Adipose tissue (tissue), 3 donors: ENCODE data around the gene DPYSL4. TPM values are rescaled to one million over a fixed set of nuclear protein-coding genes. Genes with fewer than 3 reads are reported as not detected.

Experiments
- H3K27ac ChIP-seq: one replicate; pipeline ENCODE4 v1.5.1; 2013; ENCODE audit warnings: low read depth, low read length
- WGBS, 3 donors: extraction: QIAGEN DNeasy Blood & Tissue Kit; methylation state at CpG; one replicate each; pipeline ENCODE4 v1.1.7; 2013; 5-methylcytosine and 5-hydroxymethylcytosine counted together
- polyA plus RNA-seq, 3 donors: library from polyadenylated mRNA; stranded (reverse); fragments of 200-250 nt; gene quantifications; one replicate each; pipeline ENCODE4 v1.2.3, GENCODE V29; 2013
- donor health status: healthy with polysubstance abuse.
- donor health status: Bipolar disorder and iron deficiency.
- donor health status: healthy.

Gene DPYSL4
- polyA plus RNA-seq, 3 donors = 0.54 to 0.82 (median 0.67) TPM

DNA sequence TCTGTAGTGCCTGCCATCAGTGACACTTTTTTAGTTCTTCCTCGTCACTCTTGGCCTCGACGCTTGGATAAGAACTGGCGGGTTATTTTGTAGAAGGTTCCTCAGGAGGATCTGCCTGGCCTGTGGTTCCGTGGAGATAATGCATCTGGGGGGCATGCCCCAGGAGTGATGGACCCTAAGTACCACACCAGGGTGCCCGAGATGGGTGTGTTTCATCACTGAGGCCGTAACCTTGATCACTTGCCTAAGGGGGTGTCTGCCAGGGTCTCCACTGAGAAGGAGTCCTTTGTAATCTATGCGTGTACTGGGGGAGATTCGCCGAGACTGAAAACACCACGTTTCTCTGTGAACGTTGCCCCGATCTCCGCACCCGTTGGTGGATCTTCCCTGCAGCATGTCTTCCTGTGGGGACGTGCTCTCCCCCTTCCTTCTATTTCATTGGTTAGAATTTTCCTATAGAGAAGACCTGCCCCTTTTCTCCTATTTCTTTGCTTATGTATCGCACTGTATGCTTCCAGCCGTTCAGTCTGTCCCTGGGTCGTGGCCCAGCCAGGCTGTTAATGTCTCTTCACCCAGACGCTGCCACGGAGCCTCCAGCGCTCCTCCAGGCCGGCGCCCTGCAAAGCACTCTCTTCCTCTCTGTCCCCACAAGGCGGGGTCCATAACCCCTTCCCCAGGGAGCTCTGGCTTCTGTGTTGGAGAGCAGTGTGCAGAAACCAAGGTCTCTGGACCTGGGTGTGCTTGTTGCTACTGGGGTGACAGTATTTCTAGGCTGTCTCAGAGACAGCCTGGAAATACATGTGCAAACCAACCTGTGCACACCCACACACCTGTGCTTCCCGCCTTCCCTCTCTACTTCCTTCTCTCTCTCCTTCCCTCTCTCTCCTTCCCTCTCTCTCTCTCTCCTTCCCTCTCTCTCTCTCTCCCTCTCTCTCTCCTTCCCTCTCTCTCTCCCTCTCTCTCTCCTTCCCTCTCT is 14.4 kb upstream of the DPYSL4 start:
- 55 to 62% (median 60%) methylated on average over 26 of the region's 26 CpGs for whole genome bisulfite sequencing, 3 donors
- no peak overlapping the region for H3K27ac ChIP-seq

DNA sequence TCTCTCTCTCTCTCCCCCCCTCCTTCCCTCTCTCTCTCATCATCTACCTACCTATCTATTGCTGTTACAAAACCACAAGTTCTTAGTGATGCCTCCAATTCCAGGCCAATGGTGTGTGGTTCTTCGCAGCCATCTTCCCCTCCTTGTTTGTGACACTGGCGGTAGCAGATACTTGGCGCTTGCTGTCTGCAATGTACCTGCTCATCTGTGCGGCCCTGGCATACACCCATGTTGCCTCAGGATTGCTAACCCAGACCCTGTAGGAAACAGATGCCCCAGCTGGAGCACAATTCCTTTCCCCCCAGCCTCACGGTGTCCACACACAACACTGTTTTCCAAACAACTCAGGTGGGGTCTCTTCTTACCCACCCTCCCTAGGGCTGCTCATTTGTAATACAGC is 13.6 kb upstream of the DPYSL4 start:
- 82 to 91% (median 90%) methylated on average over 5 of the region's 5 CpGs for WGBS, 3 donors
- H3K27ac ChIP-seq = no peak overlapping the region

DNA sequence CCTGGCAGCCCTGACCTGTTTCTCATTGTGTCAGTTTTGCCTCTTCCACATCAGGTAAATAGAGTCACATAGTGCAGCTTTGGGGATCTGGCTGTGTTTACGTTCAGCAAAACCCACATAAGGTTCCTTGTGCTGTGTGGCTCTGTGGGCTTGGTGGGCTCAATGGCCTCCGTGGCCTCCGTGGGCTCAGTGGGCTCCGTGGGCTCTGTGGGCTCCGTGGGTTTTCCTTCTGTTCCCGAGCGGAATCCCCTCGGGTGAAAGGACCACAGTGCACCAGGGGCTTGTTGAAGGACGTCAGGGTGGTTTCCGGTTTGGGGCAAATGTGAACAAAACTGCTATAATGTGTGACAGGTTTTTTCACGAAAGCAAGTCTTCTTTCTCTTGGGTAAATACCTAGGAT is 12.5 kb upstream of the DPYSL4 start:
- WGBS, 3 donors = 74 to 93% (median 91%) methylated on average over 11 of the region's 11 CpGs

DNA sequence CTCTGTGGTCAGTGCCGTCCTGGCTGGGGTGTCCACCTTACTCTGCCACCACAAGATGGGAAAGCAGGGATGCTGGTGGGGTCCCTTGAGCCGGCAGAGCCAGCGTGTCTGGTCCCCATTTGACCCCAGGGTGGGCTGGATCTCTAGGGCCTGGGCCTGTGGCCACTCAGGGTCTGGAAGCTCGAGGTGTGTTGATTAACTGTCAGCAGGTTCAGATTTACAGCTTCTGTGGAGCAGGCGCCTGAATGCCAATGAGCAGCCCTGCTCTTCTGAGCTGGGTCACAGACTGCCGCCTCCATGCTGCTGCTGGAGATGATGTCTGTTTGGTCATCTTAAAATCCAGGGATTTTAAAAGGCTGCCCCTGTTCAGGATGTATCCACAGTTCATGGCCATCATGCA is 11.3 kb upstream of the DPYSL4 start:
- H3K27ac ChIP-seq = no peak overlapping the region
- WGBS, 3 donors = 40 to 42% (median 41%) methylated on average over 6 of the region's 6 CpGs

More for the DNA sequence above, 12.5 kb upstream of the DPYSL4 start:
- H3K27ac ChIP-seq = no peak overlapping the region

DNA sequence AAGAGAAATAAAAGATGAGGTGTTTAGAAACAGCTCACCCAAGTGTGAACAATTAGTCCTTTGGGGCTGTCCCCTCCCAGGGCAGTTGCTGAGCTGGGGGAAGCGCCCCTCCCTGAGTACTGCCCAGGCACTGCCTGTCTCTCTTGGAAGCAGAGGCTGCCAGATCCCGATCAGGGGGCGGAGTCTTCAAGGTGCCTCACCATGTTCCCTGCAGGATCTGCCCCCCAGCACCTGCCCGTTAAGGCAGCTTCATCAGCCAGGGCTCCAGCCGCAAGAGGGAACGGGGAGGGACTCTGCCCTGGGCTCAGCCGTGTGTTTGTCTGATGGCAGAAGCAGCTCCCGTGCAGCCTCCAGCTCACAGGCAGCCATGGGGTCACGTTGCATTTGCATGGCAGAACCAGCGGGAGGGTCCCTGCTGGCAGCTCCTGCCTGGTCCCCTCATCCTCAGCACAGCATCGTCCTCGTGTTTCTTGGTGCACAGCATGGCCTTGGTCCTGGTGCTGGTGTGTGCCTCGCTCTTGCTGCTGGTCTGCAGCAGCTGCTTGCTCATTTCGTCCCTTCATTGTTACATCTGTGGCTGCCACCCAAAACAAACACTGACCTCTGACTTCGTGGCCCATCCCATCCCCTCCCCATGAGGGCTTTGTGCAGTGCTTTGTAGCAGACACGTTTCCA is 10.7 kb upstream of the DPYSL4 start:
- WGBS, 3 donors = 8 to 13% (median 11%) methylated on average over 16 of the region's 16 CpGs
- no peak overlapping the region for H3K27ac ChIP-seq

DNA sequence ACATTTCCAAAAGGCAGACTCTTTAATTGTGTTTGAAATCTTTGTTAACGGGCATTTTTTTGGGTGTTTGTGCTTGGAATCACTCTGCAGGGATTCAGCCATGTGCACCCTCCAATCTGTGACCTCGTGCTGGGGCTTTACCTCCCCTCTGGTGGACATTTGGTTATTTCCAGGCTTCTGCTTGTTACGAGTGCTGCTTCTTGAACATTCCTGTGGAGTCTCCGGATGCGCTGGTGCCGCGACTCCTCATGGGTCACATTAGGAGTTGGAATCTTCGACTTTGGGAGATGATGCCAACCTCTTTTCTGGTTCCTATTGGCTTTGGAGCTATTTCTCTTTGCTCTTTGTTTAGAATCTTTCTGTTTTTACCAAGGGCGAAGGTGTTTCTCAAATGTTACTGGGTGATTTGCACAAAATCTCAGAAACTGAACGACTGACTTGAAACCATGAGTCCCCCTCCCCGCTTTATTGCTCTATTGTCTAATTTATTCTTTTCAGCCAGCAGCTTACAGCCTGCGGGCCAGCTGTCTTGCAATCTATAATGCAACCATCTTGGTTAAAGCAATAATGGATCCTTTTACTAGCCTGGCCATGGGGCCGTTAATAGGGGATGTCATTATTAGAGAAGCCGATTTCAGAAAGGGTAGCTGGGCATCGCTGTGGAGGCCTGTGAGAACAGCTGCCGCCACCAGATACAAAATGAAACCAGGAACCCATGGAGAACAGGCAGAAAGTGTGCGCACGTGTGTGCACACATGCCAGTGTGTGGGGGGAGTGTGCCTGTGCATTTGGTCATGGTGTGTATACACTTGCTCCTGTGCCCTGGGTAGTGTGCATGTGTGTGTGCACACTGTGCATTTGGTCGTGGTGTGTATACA is 9.9 kb upstream of the DPYSL4 start:
- 59 to 69% (median 62%) methylated on average over 19 of the region's 19 CpGs for WGBS, 3 donors
- H3K27ac ChIP-seq = no peak overlapping the region

DNA sequence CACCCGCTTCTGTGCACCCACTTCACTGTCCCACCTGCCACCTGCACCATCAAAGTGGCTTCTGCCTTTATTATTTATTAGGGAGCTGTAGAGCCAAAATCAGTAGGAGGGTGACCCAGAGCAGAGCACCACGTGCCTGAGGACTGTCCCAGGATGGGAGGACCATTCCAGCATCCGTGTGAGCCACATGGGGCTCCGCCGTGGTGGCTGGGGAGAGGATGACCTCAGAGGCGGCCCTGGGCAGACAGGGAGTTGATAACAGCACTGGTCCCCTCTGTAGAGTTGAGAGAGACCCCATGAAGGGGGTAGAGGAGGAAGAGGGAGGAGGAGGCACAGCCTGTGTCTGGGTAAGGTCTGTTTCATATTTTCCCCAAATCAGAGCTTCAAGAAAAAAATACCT is 8.7 kb upstream of the DPYSL4 start:
- WGBS, 3 donors = 62 to 82% (median 72%) methylated on average over 6 of the region's 6 CpGs
- H3K27ac ChIP-seq = no peak overlapping the region

DNA sequence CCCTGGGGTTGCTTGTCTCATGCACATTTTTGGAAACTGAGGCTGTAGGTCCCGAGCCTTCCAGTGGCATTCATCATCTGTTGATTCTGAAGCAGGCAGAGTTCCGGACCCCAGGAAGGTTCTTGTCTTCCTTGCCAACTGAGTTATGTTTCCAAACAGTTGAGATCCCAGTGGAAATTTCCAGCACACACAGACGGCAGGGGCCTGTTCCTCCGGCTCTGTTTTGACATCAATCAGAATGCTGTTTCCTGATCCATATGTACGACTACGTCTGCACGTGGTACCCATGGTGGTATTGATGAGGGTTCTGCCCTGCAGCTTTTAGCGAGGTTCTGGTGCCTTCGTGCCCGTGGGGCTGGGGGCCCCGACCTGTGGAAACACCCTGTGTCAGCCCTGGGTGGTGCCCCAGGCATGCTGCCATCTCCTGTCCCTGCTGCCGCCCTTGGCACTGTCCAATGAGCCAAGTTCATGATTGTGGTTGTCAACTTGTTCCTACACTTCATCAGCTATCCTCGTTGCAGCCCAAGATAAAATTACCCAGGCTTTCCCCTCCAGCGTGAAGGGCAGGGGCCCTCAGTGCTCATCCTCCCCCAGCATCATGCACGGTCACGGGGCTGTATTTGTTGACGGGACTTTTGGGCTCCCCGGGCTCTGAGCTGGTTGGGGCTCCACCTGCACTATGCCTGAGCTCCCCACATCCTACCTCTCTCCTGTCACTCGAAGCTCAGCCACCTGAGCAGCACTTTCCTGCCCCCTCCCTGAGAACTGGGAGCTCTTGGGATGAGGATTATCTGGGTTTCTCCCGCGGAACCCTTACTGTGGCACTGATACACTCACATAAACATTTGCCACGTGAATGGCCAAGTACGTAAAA is 7.8 kb upstream of the DPYSL4 start:
- 77 to 80% (median 77%) methylated on average over 23 of the region's 23 CpGs for WGBS, 3 donors
- H3K27ac ChIP-seq = no peak overlapping the region

DNA sequence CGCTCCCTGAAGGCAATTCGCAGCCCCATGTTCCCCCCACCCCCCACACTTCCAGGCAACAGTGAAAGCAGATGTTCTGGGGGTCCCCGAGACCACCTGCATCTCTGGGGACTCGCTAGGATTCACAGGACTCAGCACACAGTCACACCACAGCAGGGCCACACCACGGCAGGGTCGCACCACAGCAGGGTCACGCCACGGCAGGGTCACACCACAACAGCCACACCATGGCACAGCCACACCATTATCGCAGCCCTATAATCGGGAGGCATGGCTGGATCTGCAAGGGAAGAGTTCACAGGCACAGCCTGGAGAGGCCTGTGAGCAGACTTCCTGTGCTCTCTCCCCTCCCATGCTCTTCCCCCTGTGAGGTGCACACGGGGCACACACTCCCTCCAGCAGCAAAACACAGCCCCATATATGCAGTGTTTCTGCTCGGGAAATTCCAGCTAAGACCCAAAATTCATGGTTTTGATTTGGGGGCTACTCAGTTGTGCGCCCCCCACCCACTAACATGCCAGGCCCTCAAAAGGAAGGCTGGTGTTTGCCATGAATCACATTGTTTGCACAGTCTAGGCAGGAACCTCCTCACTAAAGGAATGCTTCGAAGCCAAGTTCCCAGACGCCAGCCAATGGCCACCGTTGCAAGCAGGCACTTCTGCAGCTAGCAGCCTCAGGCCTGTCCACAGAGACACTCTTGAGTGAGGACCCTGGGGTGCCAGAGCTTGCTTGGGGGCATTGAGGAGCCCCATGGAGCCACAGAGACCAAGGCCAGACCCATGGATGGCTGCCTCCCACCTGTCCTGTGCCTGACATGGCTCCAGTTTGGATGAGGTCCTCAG is 7.0 kb upstream of the DPYSL4 start:
- no peak overlapping the region for H3K27ac ChIP-seq
- 64 to 82% (median 73%) methylated on average over 16 of the region's 16 CpGs for WGBS, 3 donors

DNA sequence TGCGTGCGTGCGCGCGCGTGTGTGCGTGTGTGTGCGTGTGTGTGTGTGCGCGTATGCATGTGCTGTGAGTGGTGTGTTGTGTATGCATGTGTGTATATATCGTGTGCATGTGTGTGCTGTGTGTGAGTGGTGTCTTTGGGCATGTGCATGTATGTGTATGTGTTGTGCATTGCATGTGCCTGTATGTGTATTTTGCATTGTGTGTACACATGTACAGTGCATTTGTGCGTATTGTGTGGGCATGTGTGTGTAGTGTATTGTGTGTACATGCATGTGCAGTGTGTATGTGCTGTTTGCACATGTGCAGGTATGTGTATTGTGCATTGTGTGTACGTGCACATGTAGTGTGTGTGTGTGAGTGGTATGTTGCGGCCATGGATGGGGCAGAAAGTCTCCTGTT is 6.0 kb upstream of the DPYSL4 start:
- H3K27ac ChIP-seq = no peak overlapping the region
- 54 to 70% (median 55%) methylated on average over 14 of the region's 14 CpGs for WGBS, 3 donors

DNA sequence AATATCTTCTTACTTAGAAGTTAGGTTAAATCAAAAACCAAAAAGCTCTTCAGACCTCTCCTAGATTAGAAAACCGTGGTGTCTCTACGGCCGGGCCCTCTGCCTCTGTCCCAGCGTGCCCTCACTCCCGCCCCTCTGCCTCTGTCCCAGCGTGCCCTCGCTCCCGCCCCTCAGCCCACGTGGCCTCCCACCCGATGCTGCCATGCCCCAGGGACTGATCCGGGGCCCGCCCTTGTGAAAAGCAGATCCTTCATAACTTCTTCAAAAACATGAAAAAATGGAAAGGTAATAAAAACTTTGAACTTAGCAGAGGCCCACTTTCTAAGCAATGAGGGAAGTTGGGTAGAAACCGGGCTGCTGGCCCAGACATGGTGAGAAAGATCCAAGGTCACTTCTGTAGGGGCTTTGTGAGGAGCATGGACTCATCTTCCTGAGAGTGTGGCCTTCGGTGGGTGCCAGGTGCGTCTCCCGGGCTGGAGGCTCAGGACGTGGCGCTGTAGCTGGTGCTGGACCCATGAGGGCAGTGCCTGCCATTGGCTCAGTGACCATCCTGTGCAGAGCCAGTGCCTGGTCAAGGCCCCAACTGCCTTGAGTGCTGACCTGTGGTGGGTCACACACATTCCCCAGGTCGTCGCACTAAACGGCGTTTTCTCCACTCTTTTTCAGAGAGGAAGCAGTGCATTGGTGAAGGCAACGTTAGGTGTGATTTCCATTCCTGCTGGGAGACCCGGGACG is 4.9 kb upstream of the DPYSL4 start:
- no peak overlapping the region for H3K27ac ChIP-seq
- 64 to 72% (median 71%) methylated on average over 25 of the region's 25 CpGs for WGBS, 3 donors

DNA sequence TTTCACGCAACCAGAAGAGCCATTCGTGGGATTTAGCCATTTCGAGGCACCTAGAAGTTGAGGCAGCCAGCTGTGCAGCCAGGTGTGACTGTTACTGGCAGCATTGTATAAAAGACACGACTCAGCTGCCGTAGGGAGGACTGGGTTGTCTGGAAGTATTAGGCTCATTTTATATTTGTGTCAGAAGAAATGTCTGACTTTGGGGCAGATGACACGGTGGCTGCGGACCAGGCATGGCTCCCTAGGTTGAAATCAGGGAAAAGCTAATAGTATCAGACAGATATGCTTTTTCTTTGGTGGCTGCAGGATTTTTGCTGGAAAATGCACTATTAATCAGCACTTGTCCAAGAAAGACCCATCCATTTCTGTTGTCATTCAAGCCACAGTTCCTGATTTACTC is 4.2 kb upstream of the DPYSL4 start:
- WGBS, 3 donors = 82 to 89% (median 82%) methylated on average over 7 of the region's 7 CpGs

DNA sequence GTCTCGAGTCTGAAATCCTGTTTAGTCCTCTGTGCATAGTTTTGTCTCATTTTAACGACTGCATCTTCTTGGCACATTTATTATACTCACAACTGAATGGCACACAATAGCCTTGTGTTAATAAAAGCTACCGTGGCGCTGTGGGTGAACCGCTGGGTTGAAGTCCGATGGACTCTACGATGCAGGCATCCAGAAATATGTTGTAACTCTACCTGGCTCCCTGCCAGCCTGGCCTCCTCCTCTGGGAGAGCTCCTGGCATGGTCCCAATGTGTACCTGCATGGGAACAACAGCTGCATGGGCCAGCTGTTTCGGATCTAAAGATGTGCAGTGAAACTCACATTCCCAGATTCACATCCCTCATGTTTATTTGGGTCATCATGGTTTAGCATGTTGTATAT is 3.7 kb upstream of the DPYSL4 start:
- H3K27ac ChIP-seq = no peak overlapping the region
- 22 to 65% (median 56%) methylated on average over 8 of the region's 8 CpGs for WGBS, 3 donors

More for the DNA sequence above, 4.2 kb upstream of the DPYSL4 start:
- no peak overlapping the region for H3K27ac ChIP-seq

DNA sequence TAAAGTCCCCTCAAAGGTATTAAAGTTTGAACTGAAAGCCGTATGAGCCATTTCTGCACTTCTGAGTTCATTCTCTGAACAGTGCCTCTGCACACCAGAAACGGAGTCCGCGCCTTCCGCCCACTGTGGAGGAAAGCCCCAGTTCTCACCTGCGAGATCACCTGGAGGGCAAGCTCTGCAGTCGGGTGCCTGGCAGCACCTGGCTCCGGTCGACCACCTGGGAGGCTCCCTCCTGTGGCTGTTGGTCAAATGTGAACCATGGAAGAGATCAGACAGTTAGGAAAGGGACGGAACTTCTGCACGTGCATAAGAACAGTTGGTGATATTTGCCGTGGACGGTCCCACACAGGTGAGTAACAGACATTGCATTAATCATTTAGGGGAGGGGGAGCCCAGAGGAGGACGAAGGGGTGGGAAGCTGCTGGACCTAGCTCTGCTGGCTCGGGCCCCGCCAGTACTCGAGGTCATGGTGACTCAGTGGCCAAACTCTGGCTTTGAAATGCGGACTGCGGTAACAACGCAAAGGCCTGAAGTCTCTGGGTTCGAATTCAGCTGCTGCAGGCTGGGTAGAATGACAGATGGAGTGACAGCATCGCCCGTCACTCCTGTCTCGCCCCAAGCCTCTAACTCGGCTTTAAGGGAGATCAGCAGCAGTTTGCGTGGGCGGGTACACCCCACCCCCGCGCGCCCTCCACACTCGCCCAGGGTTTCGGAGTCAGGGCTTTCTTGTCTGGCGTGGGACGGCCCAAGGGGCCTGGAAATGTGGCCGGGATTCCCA is 1.7 kb upstream of the DPYSL4 start:
- no peak overlapping the region for H3K27ac ChIP-seq
- WGBS, 3 donors = 40 to 46% (median 42%) methylated on average over 34 to 35 of the region's 35 CpGs

DNA sequence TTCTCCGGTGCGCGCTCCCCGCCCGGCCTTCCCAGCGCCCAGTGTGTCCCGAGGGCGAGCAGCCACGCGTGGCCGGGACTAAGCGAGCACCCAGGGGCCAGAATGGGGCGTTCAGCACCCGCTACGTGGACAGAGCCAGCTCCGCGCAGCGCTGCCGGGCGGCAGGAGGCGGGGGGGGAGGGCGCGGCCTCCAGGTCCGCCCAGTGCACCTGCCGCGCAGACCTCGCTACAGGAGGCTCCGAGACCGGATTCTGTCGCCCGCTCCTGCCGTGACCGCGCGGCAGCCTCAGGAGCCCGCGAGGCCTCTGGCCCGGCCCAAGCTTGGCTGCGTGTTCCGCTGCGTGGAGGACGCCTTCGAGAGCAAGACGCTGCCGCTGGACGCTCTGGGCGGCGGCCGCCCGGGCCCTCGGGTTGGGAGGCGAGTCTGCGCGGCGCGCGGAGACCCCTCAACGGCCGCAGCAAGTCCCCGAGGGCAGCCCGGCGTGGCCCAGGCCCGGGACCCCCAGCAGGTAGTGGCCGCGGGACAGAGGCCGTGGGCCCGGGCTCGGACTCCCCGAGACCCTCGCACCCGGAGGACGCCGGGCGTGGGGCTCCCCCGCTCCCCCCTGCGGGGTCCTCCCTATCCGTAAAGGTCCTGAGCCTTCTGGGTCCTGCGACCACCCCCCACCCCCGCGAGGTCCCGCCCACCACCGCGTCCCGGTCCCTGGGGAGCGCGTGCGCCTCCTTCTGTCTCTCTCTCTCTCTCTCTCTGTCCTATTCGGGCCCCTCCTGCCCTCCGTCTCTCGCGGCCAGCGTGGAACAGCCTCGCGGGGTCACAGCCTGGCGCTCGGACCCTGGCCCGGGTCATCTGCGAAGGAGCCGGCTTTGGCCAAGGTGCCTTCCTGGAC is 904 bp upstream of the DPYSL4 start:
- no peak overlapping the region for H3K27ac ChIP-seq
- WGBS, 3 donors = 3 to 5% (median 3%) methylated on average over 82 to 99 of the region's 99 CpGs
